Measurements from ENCODE around the gene TLL1. TPM values are rescaled to one million over a fixed set of nuclear protein-coding genes. Genes with fewer than 3 reads are reported as not detected.

The TLL1 gene
- polyA plus RNA-seq, 2 of the 4 experiments (the other 2 are of a cell fraction) = 0.01 to 0.13 TPM

GRCh38 chr4:166087569-166087968 lies 214.5 kb downstream of the TLL1 start:
- 10% methylated on average over 2 of the region's 2 CpGs for WGBS (ENCODE audit: missing lambda C conversion rate)
- Histone ChIP-seq H3K4me1 (no peaks in the 10 kb centered on the region), H3K9me3 (no peaks in the 10 kb centered on the region), H3K4me2 (no peak overlapping the region), H3K27ac (no peak overlapping the region), H3K4me3 (no peak overlapping the region)
- ChIA-PET POLR2A (no interaction called here), CTCF (interaction anchor here (1.2 to 2.2 kb wide), 4 partner anchors 543 to 594 kb away, joined by 3 to 8 read pairs (median 4); no protein-coding TSS in a partner anchor)
- DNase-seq (ENCODE audit: low read depth in 1 of 2, low spot score in 1 of 2) (no peak), ATAC-seq (no peak), FAIRE-seq (no peak)
- TF ChIP-seq SMC3 (IDR thresholded peaks at IDR 0.05) (no peak), EP300 (IDR thresholded peaks at IDR 0.05) (no peak), EHF (CRISPR knock-in tag; IDR thresholded peaks at IDR 0.05) (no peak), HEYL (CRISPR knock-in tag; IDR thresholded peaks at IDR 0.05) (no peak), HMGXB4 (CRISPR knock-in tag; IDR thresholded peaks at IDR 0.05; ENCODE audit: borderline replicate concordance) (no peak), ELK1 (IDR thresholded peaks at IDR 0.05; ENCODE audit: low read depth, low read length) (no peak), FOSL2 (IDR thresholded peaks at IDR 0.05) (no peak), FOSL2 (CRISPR knock-in tag; IDR thresholded peaks at IDR 0.05) (no peak), ZC3H11A (IDR thresholded peaks at IDR 0.05) (no peak), KDM1A (IDR thresholded peaks at IDR 0.05; ENCODE audit: low read depth) (no peak), RNF2 (IDR thresholded peaks at IDR 0.05; ENCODE audit: borderline replicate concordance, low read depth) (no peak)

- ATAC-seq = no peak
- no peak overlapping the region for H3K4me2 ChIP-seq
- no peaks in the 10 kb centered on the region for H3K9me3 ChIP-seq
- ChIA-PET POLR2A (no interaction called here), CTCF (interaction anchor here (0.7 to 2.2 kb wide), 3 partner anchors 10 to 595 kb away, joined by 3 to 8 read pairs (median 6); no protein-coding TSS in a partner anchor)
- WGBS (ENCODE audit: missing lambda C conversion rate) = 21% methylated on average over 4 of the region's 4 CpGs
- no peak for DNase-seq (ENCODE audit: low read depth in 1 of 2, low spot score in 1 of 2)
- TF ChIP-seq RAD21 (conservative IDR thresholded peaks at IDR 0.05 in 1 of 2, IDR thresholded peaks at IDR 0.05 in 1 of 2) (no peak), BCL3 (IDR thresholded peaks at IDR 0.05) (no peak), BHLHE40 (IDR thresholded peaks at IDR 0.05; ENCODE audit: low read depth, low read length) (no peak), PHF8 (IDR thresholded peaks at IDR 0.05; ENCODE audit: borderline replicate concordance, low read depth) (no peak), JUNB (IDR thresholded peaks at IDR 0.05) (no peak), HOXB13 (CRISPR knock-in tag; IDR thresholded peaks at IDR 0.05; ENCODE audit: low read depth) (no peak), SREBF2 (IDR thresholded peaks at IDR 0.05) (no peak), ZFP36 (IDR thresholded peaks at IDR 0.05; ENCODE audit: borderline replicate concordance, partially characterized antibody) (no peak), HOXB5 (CRISPR knock-in tag; IDR thresholded peaks at IDR 0.05) (no peak), MAZ (IDR thresholded peaks at IDR 0.05; ENCODE audit: borderline replicate concordance, low read depth, low read length) (no peak), MAX (IDR thresholded peaks at IDR 0.05) (no peak), MAFK (IDR thresholded peaks at IDR 0.05; ENCODE audit: partially characterized antibody) (no peak), HEYL (CRISPR knock-in tag; IDR thresholded peaks at IDR 0.05) (no peak), TP53 (CRISPR knock-in tag; IDR thresholded peaks at IDR 0.05) (no peak), ZC3H11A (IDR thresholded peaks at IDR 0.05) (no peak), CHD2 (IDR thresholded peaks at IDR 0.05; ENCODE audit: low read length, partially characterized antibody) (no peak)
- no peak for FAIRE-seq
- H3K4me3 ChIP-seq = no peak overlapping the region
- no peaks in the 10 kb centered on the region for H3K4me1 ChIP-seq
- H3K27ac ChIP-seq = no peak overlapping the region
Measured at GRCh38 chr4:166088576-166088975, 215.5 kb downstream of the TLL1 start.

Measured in A549 (cell line).